AG09309 (cell line): ENCODE measurements around the gene HIVEP3.
A peak's percentile ranks its signal among the peaks of the same experiment; 100 is the strongest.

Experiments
- DNase-seq: peaks from one replicate; pipeline ENCODE4 v3.0.0-alpha.2; 2010; ENCODE audit warnings: low read depth
- H3K4me3 ChIP-seq: 2 replicates; pipeline ENCODE4 v1.5.1; 2011; ENCODE audit warnings: mild to moderate bottlenecking, low read depth, low read length, moderate library complexity; ENCODE audit not compliant: control insufficient read depth
- TF ChIP-seq, protein P1 (sequence below): IDR thresholded peaks from 2 replicates; pipeline ENCODE4 v1.5.1; 2011; ENCODE audit warnings: mild to moderate bottlenecking, low read depth, low read length, inconsistent platforms; ENCODE audit not compliant: insufficient read depth, control insufficient read depth; ENCODE audit errors: missing control alignments

The HIVEP3 gene

DNA sequence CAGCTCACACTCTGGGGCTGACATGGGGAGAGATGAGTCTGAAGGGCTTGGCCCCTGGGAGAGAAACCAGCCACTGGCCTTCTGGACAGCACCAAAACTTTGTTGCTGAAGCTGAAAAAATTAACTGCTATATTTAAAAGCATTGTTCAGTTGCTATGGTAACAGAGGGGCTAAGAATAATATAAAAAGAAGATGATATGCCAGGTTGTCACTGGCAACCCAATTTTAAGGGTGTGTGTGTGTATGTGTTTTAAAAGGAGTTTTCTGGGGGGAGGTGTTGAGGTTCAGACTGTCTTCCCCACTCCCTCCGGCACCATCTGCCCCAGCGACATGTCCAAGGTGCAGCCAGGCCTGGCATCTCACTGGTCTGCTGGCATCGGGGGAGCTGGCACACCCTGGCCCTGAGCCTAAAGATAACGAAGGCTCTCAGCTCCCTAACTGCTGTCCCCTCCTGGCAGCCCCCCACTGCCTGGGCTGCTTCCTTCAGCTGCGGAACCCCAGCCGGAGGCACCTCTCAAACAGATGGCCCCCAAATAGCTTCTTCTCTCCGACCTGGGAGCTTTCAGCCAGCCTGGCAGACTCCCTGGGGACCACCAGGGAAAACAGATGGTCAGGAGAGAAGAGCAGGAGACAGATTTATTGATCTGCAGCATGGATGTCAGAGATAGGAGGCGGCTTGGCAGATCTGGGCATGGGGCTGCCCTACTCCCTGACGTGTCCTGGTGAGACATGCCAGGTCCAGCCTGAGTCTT, 203.9 kb downstream of the HIVEP3 start:
- DNase-seq, result no peak
- H3K4me3 ChIP-seq, result no peak overlapping the region
- TF ChIP-seq, protein P1, sequence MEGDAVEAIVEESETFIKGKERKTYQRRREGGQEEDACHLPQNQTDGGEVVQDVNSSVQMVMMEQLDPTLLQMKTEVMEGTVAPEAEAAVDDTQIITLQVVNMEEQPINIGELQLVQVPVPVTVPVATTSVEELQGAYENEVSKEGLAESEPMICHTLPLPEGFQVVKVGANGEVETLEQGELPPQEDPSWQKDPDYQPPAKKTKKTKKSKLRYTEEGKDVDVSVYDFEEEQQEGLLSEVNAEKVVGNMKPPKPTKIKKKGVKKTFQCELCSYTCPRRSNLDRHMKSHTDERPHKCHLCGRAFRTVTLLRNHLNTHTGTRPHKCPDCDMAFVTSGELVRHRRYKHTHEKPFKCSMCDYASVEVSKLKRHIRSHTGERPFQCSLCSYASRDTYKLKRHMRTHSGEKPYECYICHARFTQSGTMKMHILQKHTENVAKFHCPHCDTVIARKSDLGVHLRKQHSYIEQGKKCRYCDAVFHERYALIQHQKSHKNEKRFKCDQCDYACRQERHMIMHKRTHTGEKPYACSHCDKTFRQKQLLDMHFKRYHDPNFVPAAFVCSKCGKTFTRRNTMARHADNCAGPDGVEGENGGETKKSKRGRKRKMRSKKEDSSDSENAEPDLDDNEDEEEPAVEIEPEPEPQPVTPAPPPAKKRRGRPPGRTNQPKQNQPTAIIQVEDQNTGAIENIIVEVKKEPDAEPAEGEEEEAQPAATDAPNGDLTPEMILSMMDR, result no peak

- peak; percentile 46 for DNase-seq
Observed at GRCh38 chr1:41713557-41714327, 205.0 kb downstream of the HIVEP3 start.

DNA sequence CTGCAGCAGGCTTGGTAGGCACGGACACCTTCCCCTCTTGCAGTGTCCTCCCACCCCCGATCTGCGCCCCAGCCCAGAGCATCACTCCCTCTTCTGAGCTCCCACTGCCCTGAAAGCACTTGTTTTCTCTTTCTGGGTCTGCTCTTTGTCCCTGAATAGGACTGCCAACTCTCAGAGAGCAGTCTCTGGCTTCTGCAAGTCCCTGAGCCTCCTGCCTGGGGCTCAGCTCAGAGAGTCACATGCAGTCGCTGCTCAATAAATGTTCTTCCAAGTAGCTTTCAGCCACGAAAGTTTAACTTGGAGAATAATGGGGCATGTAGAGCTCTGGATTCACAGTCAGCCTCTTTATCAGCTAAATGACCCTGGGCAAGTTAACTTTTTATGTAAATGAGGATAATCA, 205.6 kb downstream of the HIVEP3 start:
- no peak for DNase-seq
- TF ChIP-seq, protein P1, result no peak
- H3K4me3 ChIP-seq, result no peak overlapping the region

More at GRCh38 chr1:41713557-41714327, 205.0 kb downstream of the HIVEP3 start:
- no peak overlapping the region for H3K4me3 ChIP-seq
- TF ChIP-seq, protein P1, result no peak

DNA sequence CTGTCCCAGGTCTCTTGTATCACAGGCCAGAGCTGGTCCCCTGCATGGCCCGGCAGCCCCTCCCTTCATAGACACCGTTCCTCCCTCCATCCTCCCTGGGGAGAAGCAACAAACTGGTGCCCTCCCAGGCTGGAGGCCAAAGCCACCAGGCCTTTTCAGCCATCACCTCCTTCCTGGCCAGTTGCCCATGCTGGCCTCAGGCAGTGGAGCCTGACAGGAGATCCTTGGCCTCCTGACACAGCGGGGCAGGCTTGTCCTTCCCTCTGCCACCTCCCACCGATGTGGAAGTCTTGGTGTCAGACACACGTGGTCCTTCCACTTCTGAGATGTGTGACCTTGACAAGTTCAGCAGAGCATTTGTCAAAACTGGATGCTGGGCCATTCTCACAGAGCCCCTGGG, 206.0 kb downstream of the HIVEP3 start:
- DNase-seq, result no peak
- no peak overlapping the region for H3K4me3 ChIP-seq
- TF ChIP-seq, protein P1, result no peak

- TF ChIP-seq, protein P1, result no peak
- no peak for DNase-seq
- H3K4me3 ChIP-seq, result no peak overlapping the region
Observed at GRCh38 chr1:41712081-41712480, 206.6 kb downstream of the HIVEP3 start.

GRCh38 chr1:41711581-41711980, 207.1 kb downstream of the HIVEP3 start:
- H3K4me3 ChIP-seq, result no peak overlapping the region
- DNase-seq, result no peak
- TF ChIP-seq, protein P1, result no peak
